Kidney (tissue), 14 donors: ENCODE results near the gene POU3F3. TPM values are rescaled to one million over a fixed set of nuclear protein-coding genes. Genes with fewer than 3 reads are reported as not detected.

Experiments used
- DNase-seq, 5 donors: peaks; one replicate each; pipeline ENCODE4 v3.0.0-alpha.2; 2013 to 2020
- FAIRE-seq: peaks from 2 replicates; lab custom pipeline; 2012; peaks lifted over from hg19 to GRCh38; lab: Jason Lieb, UNC
- H3K27ac ChIP-seq, 2 donors: one replicate each; pipeline ENCODE4 v1.7.0; 2013; ENCODE audit warnings: low read depth in 2 of 2, low read length in 2 of 2, inconsistent platforms in 1 of 2
- H3K27me3 ChIP-seq: one replicate; pipeline ENCODE4 v1.7.1; 2013; ENCODE audit warnings: low read length, inconsistent platforms; ENCODE audit not compliant: control insufficient read depth, insufficient read depth
- H3K36me3 ChIP-seq, 3 donors: one replicate each; pipeline versions ENCODE4 v1.7.0 to v1.7.1; 2013; ENCODE audit warnings: low read length in 3 of 3, control low read depth in 1 of 3, inconsistent platforms in 1 of 3; ENCODE audit not compliant: insufficient read depth in 3 of 3, control insufficient read depth in 2 of 3
- H3K4me1 ChIP-seq, 3 donors: one replicate each; pipeline versions ENCODE4 v1.7.0 to v1.7.1; 2013; ENCODE audit warnings: low read length in 3 of 3, inconsistent platforms in 1 of 3, low read depth in 1 of 3; ENCODE audit not compliant: control insufficient read depth in 2 of 3, insufficient read depth in 2 of 3
- H3K4me3 ChIP-seq, 3 donors: one replicate each; pipeline versions ENCODE4 v1.7.0 to v1.8.1; 2013; ENCODE audit warnings: low read length in 3 of 3, control low read depth in 1 of 3, inconsistent platforms in 1 of 3
- H3K9ac ChIP-seq, 3 donors: one replicate each; pipeline versions ENCODE4 v1.7.0 to v1.7.1; 2013; ENCODE audit warnings: low read length in 3 of 3, control low read depth in 1 of 3, inconsistent platforms in 1 of 3
- H3K9me3 ChIP-seq, 3 donors: one replicate each; pipeline versions ENCODE4 v1.7.0 to v1.7.1; 2013; ENCODE audit warnings: low read length in 3 of 3, control low read depth in 1 of 3, inconsistent platforms in 1 of 3; ENCODE audit not compliant: control insufficient read depth in 2 of 3, insufficient read depth in 1 of 3
- intact Hi-C: fragments of 100-400 bp; cut with DNase I; formaldehyde crosslinking; loops from one replicate; pipeline ENCODE4 v1.11.1; 2022
- polyA plus RNA-seq: library from polyadenylated mRNA; stranded (reverse); fragments of 350-450 nt; fragmentation: Illumina TruSeq; extraction: RNeasy Lipid Tissue Mini Kit (QIAGEN cat#74804); gene quantifications from one replicate; pipeline ENCODE4 v1.2.3, GENCODE V29; 2014; ENCODE audit warnings: low read depth, low replicate concordance; ENCODE audit not compliant: insufficient read depth
- total RNA-seq: library from RNA; stranded (reverse); fragmentation: NEBNext Ultra II Directional; extraction: Animal tissue kit (Norgen Biotek cat#: 25700); gene quantifications from one replicate; pipeline ENCODE4 v1.2.1, GENCODE V29; 2021
- TF ChIP-seq, protein P1 (sequence below): IDR thresholded peaks from 3 replicates; pipeline ENCODE4 v1.5.1; 2012; ENCODE audit warnings: mild to moderate bottlenecking, moderate library complexity, borderline replicate concordance; ENCODE audit not compliant: insufficient read depth; ENCODE audit errors: extremely low read depth
- donor health status: control.
- donor health status: control.
- donor health status: control.
- donor health status: control.
- donor health status: control.
- donor health status: DM: yes; HTN: yes; CAD: no.
- donor health status: Normal renal cell carcinoma (clear cell type).

Gene POU3F3
- total and polyA plus RNA-seq, 2 donors from 2014 or later: 31.4 to 118 TPM

GRCh38 chr2:104902317-104902716, 48.4 kb downstream of the POU3F3 start:
- peak in 2 of 5 donors; percentile 16 to 17 for DNase-seq
- Histone ChIP-seq H3K9ac (no peak overlapping the region), H3K36me3 (no peaks in the 10 kb centered on the region), H3K9me3 (no peaks in the 10 kb centered on the region), H3K27ac (peak overlapping the region; percentile 66 to 68), H3K4me1 (peaks cover 0 to 33% (median 13%) of the 10 kb centered on the region in 3 donors), H3K27me3 (no peaks in the 10 kb centered on the region), H3K4me3 (peak overlapping the region in 2 of 3 donors; percentile 23 to 32)
- no peak for FAIRE-seq
- intact Hi-C loops: no loop called here
- TF ChIP-seq, protein P1, sequence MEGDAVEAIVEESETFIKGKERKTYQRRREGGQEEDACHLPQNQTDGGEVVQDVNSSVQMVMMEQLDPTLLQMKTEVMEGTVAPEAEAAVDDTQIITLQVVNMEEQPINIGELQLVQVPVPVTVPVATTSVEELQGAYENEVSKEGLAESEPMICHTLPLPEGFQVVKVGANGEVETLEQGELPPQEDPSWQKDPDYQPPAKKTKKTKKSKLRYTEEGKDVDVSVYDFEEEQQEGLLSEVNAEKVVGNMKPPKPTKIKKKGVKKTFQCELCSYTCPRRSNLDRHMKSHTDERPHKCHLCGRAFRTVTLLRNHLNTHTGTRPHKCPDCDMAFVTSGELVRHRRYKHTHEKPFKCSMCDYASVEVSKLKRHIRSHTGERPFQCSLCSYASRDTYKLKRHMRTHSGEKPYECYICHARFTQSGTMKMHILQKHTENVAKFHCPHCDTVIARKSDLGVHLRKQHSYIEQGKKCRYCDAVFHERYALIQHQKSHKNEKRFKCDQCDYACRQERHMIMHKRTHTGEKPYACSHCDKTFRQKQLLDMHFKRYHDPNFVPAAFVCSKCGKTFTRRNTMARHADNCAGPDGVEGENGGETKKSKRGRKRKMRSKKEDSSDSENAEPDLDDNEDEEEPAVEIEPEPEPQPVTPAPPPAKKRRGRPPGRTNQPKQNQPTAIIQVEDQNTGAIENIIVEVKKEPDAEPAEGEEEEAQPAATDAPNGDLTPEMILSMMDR: no peak

Other genes with a start within 250 kb of the POU3F3 start
- 23.3 TPM for gene MRPS9, start 184.0 kb downstream of the POU3F3 start, total RNA-seq
- 60.9 TPM for gene MRPS9, start 184.0 kb downstream of the POU3F3 start, polyA plus RNA-seq